H1 (cell line): ENCODE data around the gene IP6K1. TPM values are rescaled to one million over a fixed set of nuclear protein-coding genes. Genes with fewer than 3 reads are reported as not detected.

Experiments used
- BACH1 ChIP-seq: IDR thresholded peaks from 2 replicates; pipeline ENCODE4 v1.6.1; 2012; ENCODE audit warnings: low read length, improper control_type of control experiment
- CBX5 ChIP-seq: fragments of 300-800, 300-1000 bp; sonication (generic); IDR thresholded peaks from 2 replicates; pipeline ENCODE4 v1.7.1; 2016; ENCODE audit warnings: antibody characterized with exemption, low read length, low read depth
- CBX8 ChIP-seq: fragments of 300-800, 300-1000 bp; sonication (generic); IDR thresholded peaks from 2 replicates; pipeline ENCODE4 v1.7.1; 2016; ENCODE audit warnings: low read depth, low read length, borderline replicate concordance
- CHD2 ChIP-seq: IDR thresholded peaks from 2 replicates; pipeline ENCODE4 v1.6.1; 2012; ENCODE audit warnings: low read length, improper control_type of control experiment
- EZH2 ChIP-seq: fragments of 200-600 bp; sonication (generic); IDR thresholded peaks from 2 replicates; pipeline ENCODE4 v1.7.1; 2012; ENCODE audit warnings: low read depth, mild to moderate bottlenecking, moderate library complexity, low read length, inconsistent platforms; ENCODE audit not compliant: severe bottlenecking
- HDAC6 ChIP-seq: IDR thresholded peaks from one replicate; pipeline ENCODE4 v1.7.1; 2012; ENCODE audit warnings: low read depth, mild to moderate bottlenecking, inconsistent platforms, low read length, moderate library complexity
- MAX ChIP-seq: IDR thresholded peaks from 2 replicates; pipeline ENCODE4 v1.6.1; 2012; ENCODE audit warnings: inconsistent platforms
- POLR2A ChIP-seq, 2 experiments: IDR thresholded peaks; 1 replicate in 1 of 2; 2 replicates in 1 of 2; pipeline ENCODE4 v1.6.1; 2011; ENCODE audit warnings: low read depth in 2 of 2, low read length in 2 of 2, mild to moderate bottlenecking in 2 of 2; ENCODE audit errors: control extremely low read depth in 1 of 2
- POLR2AphosphoS5 ChIP-seq: IDR thresholded peaks from 2 replicates; pipeline ENCODE4 v1.6.1; 2011; ENCODE audit warnings: low read depth, low read length
- RBBP5 ChIP-seq: IDR thresholded peaks from 2 replicates; pipeline ENCODE4 v1.7.1; 2012; ENCODE audit warnings: low read depth, mild to moderate bottlenecking, inconsistent platforms, low read length, moderate library complexity, borderline replicate concordance
- RNF2 ChIP-seq: fragments of 200-900, 300-1000 bp; sonication (generic); IDR thresholded peaks from 2 replicates; pipeline ENCODE4 v1.7.1; 2016; ENCODE audit warnings: borderline replicate concordance, low read depth, mild to moderate bottlenecking, antibody characterized with exemption, low read length; ENCODE audit not compliant: poor library complexity, severe bottlenecking; ENCODE audit errors: missing control alignments
- SIN3A ChIP-seq, 2 experiments: IDR thresholded peaks in 1 of 2; conservative IDR thresholded peaks in 1 of 2; 2 replicates each; pipeline ENCODE4 v1.6.1; 2011 to 2012; ENCODE audit warnings: low read length in 2 of 2, improper control_type of control experiment in 1 of 2, low read depth in 1 of 2, mild to moderate bottlenecking in 1 of 2
- SIRT6 ChIP-seq: IDR thresholded peaks from one replicate; pipeline ENCODE4 v1.7.1; 2012; ENCODE audit warnings: low read length, inconsistent platforms
- TCF12 ChIP-seq: IDR thresholded peaks from 2 replicates; pipeline ENCODE4 v1.6.1; 2011; ENCODE audit warnings: low read depth, mild to moderate bottlenecking, low read length
- polyA plus RNA-seq, 7 experiments: library from polyadenylated mRNA; depleted of rRNA in 3 of 7; stranded (reverse) in 5 of 7; unstranded in 2 of 7; fragments of >200 nt in 5 of 7; fragments of 200-250 nt in 2 of 7; gene quantifications; 1 replicate in 5 of 7; 2 replicates in 1 of 7; 4 replicates in 1 of 7; pipeline versions ENCODE4 v1.2.1 to v1.2.3, GENCODE V29; 2011 to 2013; ENCODE audit warnings: missing spikeins in 2 of 7, mixed read lengths in 2 of 7
- total RNA-seq: library from RNA; stranded (reverse); fragmentation: NEBNext Ultra II Directional; extraction: Animal tissue kit (Norgen Biotek cat#: 25700); gene quantifications from 2 replicates; pipeline ENCODE4 v1.2.1, GENCODE V29; 2021

IP6K1 gene
- total and polyA plus RNA-seq, 2 of the 8 experiments (the other 6 are each of a cell fraction or from before 2014, with no cell fraction given): 31.5 to 35.2 TPM

GRCh38 chr3:49719214-49719884, 67.0 kb downstream of the IP6K1 start, which contains the start of gene AMIGO3 (continued):
- TF ChIP-seq RNF2 (no peak), RBBP5 (peak; percentile 80; the same call in 1 of the 2 replicates), SIRT6 (no peak), CBX8 (no peak), CHD2 (no peak; the same call in 1 of the 2 replicates), BACH1 (no peak), SIN3A (conservative IDR thresholded peaks at IDR 0.05 in 1 of 2, IDR thresholded peaks at IDR 0.05 in 1 of 2; ENCODE audit: low read depth in 1 of 2, low read length in 2 of 2) (0 out of 4 replicates have a peak, but pooled peaks of 1 of the 2 experiments have one; percentile 23), POLR2A (IDR thresholded peaks at IDR 0.05; ENCODE audit: control extremely low read depth in 1 of 2, low read depth in 2 of 2, low read length in 2 of 2) (peak in 1 of 2 experiments; percentile 95; a peak in 2 of 3 replicates), HDAC6 (no peak), TCF12 (no peak), CBX5 (no peak), MAX (peak; percentile 5; the same call in 1 of the 2 replicates), EZH2 (no peak), POLR2AphosphoS5 (peak; percentile 87)
- TF ChIP-seq, all 59 proteins: peak for 19
